Coronary artery (tissue), 2 donors: ENCODE measurements around the gene DUSP28.

ENCODE experiments used
- DNase-seq: peaks from one replicate; pipeline ENCODE4 v3.0.0-alpha.2; 2017; ENCODE audit warnings: low spot score
- H3K27ac ChIP-seq, 2 donors: fragments of 200-600 bp; sonication (generic); one replicate each; pipeline ENCODE4 v1.5.1; 2016 to 2019
- H3K4me3 ChIP-seq: fragments of 200-600 bp; sonication (generic); 2 replicates; pipeline ENCODE4 v1.5.1; 2016; ENCODE audit warnings: mild to moderate bottlenecking, moderate library complexity
- TF ChIP-seq, protein P1 (sequence below): fragments of 200-600 bp; sonication (generic); IDR thresholded peaks from one replicate; pipeline ENCODE4 v1.5.1; 2019; ENCODE audit warnings: antibody characterized with exemption

Gene DUSP28

DNA sequence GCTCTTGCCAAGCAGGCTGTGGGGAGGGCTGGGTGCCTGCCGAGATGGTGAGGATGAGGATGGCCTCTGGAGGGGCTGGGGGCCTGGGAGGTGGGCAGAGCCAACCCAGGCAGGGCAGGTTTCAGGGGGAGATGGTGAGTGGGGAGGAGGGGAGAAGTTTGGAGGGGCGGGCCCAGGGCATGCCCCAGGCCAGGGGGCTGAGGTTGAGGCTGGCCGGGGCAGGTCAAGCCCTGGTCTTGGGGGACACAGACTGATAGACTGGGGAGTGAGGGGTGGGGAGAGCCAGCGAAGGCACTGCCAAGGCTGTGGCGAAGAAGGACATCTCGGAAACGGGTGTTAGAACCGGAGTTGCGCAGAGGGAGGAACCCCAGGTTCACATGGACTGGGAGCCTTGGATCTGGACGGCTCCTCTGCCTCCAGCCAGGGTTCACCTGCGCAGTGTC lies 39.0 kb downstream of the DUSP28 start:
- Histone ChIP-seq H3K4me3 (no peak overlapping the region), H3K27ac (no peak overlapping the region)
- DNase-seq = no peak
- TF ChIP-seq, protein P1, sequence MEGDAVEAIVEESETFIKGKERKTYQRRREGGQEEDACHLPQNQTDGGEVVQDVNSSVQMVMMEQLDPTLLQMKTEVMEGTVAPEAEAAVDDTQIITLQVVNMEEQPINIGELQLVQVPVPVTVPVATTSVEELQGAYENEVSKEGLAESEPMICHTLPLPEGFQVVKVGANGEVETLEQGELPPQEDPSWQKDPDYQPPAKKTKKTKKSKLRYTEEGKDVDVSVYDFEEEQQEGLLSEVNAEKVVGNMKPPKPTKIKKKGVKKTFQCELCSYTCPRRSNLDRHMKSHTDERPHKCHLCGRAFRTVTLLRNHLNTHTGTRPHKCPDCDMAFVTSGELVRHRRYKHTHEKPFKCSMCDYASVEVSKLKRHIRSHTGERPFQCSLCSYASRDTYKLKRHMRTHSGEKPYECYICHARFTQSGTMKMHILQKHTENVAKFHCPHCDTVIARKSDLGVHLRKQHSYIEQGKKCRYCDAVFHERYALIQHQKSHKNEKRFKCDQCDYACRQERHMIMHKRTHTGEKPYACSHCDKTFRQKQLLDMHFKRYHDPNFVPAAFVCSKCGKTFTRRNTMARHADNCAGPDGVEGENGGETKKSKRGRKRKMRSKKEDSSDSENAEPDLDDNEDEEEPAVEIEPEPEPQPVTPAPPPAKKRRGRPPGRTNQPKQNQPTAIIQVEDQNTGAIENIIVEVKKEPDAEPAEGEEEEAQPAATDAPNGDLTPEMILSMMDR = no peak

DNA sequence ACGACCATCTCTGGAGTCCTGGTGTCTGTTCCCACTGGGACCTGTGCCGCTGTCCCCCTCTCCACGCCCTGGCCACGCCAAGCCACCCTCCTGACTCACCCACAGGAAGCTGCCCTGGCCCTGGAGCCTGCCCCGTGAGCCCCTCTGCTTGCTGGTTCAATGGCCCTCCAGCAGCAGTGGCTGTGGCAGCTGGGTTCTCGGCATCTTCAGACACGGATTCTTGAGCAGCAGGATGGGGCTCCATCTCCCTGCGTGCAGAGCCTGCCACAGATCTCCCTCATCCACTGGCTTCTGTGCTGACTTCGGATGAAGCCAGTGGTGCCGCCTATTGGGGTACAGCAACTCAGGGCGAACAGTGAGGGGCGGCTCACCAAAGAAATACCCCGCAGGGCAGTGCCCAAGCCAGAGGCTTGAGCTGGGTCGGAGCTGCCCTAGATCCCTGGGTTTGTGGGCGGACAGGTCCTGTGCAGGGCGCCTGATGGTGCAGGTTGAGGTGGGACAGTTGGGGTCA lies 40.3 kb downstream of the DUSP28 start:
- no peak for DNase-seq
- Histone ChIP-seq H3K27ac (no peak overlapping the region), H3K4me3 (no peak overlapping the region)
- TF ChIP-seq, protein P1 = no peak

DNA sequence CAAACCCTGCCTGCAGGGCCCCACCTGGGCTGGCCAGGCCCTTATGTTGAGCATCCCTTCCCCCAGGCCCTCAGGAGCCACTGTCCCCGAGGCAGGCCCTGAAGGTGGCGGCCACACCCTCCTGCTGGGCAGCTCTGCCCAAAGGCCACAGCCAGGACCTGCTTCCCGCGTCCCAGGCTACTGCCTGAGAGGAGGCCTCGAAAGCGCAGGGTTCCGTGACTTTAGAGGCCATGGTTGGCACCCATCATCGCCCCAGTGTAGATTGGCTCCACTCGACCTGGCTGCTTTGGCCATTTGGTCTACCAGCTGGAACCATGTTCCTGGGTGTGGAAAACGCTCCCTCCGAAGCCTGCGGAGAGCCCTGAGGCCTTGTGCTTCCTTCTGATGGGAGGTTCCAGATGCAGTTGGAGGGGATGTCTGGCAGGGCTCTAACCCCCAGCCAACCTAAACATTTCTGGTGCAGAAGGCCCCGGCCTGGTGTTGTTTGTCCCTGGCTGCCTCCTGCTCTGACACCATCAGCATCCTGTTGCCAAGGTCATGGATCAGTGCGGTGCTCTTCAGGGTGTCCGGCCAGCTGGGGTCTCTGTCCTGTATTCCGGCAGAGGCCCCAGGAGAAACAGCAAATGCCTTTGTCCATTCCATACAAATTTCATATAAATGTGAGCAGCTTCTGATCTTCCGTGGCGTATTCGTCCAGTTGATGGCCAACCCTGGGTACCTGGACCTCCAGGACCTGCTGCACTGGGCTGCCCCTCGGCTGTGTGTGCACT lies 41.1 kb downstream of the DUSP28 start:
- TF ChIP-seq, protein P1 = no peak
- DNase-seq = no peak
- Histone ChIP-seq H3K4me3 (no peak overlapping the region), H3K27ac (no peak overlapping the region)

DNA sequence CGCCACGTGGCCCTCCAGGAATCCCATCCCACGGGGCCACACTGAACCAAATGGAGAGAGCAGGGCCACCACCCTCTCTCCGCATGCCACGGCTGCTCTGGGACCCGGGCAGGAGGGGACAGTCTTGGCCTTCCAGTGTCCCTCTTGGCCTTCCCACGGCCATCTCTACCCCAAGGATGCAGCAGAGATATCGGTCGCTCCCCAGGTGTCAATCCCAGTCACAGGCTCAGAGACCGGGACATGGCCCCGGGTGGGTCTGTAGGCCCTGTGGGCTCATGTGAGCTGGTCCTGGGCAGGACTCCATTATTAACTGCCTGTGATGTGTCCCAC lies 41.6 kb downstream of the DUSP28 start:
- TF ChIP-seq, protein P1 = no peak
- H3K4me3 ChIP-seq = no peak overlapping the region
- no peak overlapping the region for H3K27ac ChIP-seq
- no peak for DNase-seq

DNA sequence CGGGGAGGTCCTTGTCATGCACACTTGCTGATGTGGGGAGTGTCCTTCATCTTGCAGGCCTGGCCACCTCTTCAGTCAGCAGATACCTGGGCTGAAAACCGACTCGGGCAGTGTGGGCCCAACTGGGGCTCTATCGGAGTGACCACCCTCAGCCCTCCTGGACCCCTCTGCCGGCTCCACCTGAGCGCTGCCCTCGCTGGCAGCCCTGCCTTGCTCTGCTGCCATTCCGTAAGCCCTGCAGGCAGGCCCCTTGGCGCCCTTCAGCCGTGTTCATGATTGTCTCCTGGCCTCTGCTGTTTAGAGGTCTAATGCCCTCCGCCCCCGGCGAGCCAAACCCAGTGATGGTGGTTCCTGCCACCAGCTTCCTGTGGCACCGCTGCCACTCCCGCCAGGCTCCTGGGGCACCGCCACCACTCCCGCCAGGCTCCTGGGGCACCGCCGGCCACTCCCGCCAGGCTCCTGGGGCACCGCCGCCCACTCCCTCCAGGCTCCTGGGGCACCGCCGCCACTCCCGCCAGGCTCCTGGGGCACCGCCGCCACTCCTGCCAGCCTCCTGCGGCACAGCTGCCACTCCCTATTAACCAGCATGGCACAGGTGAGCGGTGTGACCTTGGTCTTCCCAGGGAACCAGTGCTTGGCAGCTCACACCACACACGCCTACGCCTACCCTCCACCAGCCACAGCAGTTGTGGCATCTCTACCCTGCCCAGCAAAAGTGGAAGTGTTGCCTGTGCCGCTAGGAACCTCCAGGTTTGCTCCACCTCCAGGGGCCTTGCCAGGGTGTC lies 42.3 kb downstream of the DUSP28 start:
- H3K4me3 ChIP-seq = no peak overlapping the region
- H3K27ac ChIP-seq = no peak overlapping the region
- no peak for DNase-seq
- TF ChIP-seq, protein P1 = no peak

DNA sequence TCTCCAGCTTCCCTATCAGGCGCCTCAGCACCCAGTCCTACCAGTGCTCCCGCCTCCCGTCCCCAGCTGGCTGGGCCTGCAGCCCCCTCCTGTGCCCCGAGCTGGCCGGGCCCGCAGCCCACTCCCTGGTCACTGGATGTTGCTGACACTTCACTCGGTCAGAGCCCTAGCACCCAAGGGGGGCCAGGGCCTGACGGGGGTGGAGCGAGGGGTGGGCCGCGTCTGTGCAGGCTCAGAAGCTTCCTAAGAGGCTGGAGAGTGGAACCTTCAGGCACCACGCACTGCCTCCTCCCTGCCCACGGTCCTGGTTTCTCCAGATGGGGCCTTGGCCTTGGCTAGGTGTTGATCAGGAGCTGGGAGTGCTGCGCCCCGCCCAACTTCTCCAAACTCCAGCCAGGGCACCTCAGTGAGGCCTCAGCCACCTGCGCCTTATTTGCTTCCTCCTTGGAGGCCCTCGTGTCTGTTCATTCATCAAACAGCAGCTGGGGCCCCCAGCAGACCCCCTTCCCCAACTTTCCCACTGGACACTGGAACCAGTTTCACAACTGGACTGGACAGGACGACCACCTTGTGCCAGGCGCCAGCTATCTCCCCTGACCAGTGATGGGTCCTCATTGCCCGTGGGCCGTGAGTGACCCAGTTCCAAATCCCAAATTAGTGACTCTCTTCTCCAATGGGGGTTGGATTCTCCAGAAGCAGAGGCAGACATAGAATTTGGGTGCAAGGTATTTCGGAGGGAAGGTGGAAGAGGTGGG lies 43.1 kb downstream of the DUSP28 start:
- H3K4me3 ChIP-seq = no peak overlapping the region
- no peak overlapping the region for H3K27ac ChIP-seq
- TF ChIP-seq, protein P1 = no peak
- DNase-seq = no peak
